GM10847 (cell line): Measurements from ENCODE around the gene RPL37A.

Source experiments
- POLR2A ChIP-seq: IDR thresholded peaks from 2 replicates; pipeline ENCODE4 v1.6.1; 2011; ENCODE audit not compliant: insufficient read length; ENCODE audit errors: extremely low read depth

RPL37A gene

GRCh38 chr2:216501854-216502253 lies 3.2 kb downstream of the RPL37A start:
- no peak for TF ChIP-seq POLR2A

DNA sequence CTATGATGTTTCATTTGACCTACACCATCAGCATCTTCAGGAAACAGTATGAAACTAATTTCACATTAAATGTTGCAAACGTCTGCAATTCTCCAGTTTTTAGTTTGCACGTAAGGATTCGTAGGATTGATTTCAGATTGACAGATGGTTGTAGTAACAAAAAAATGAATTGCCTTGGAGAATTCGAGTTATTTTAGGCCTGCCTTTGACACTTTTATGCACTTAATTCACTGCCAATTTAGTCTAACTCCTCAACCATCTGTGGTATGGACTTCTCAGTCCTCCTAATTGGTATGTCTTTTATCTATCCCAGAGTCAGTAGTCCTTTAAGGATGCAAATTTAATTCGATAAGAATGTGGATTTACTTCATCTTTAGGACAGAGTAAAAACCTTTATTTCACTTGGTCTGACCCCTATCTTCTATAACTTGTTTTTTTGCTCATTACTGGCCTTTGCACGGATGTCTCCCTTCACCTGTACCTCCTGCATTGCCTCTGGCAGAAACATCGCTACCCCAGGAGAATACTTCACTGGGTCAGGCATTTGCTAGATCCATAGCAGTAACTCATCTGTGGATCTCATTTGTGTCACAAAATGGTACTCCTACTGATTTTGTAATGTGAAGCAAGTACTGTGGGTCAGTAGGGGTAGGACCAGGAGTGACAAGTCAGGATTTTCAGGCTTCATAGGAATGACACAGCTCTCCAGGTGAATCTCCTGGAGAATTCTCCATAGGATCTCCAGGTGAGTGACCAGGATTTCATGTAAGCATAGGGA lies 3.9 kb downstream of the RPL37A start:
- no peak for TF ChIP-seq POLR2A

DNA sequence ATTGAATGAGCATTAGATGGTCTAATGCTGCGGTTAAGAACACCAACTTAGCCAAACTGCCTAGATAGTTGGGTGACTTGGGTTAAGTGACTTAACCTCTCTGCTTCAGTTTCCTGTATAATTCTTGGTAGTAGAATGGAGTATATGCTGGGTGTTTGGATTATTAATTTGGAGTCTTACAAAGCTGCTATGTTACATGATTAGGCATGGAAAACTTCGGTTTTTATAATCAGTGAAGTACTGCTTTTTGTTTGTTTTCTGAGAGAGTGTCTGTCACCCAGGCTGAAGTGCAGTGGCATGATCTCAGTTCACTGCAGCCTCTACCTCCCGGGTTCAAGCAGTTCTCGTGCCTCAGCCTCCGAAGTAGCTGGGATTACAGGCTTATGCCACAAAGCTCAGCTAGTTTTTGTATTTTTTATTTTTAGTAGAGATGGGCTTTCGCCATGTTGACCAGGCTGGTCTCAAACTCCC lies 4.5 kb downstream of the RPL37A start:
- no peak for TF ChIP-seq POLR2A

DNA sequence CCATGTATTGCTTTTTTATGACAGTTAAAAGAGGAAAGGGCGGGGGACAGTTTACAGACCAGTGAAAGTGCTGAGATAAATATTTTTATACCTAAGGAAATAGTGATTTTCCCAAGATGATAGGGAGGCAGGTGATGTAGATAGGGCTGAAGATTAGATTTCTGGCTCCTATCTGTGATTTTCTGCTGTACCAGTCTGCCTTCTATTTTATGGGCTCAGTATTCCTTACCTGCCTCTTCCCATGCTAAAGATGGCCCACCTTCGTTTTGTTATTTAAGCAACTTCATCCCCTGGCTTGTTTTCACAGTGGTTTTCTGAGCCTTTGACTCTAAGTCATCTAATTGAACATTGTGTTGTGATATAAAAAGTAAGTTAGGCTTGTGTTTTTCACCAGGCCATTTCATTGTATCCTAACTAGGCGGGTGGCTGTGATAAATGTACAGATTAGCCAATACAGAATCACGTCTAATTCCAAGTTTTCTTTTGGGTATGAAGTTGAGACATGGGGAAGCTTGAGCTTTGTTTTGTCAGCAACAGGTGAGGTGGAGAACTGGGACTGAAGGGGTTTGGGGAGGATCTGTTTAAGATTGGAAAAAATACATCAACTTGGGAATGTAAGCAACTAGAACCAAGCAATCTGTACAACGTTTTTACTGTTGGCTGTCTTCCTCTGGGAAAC lies 5.2 kb downstream of the RPL37A start:
- no peak for TF ChIP-seq POLR2A

DNA sequence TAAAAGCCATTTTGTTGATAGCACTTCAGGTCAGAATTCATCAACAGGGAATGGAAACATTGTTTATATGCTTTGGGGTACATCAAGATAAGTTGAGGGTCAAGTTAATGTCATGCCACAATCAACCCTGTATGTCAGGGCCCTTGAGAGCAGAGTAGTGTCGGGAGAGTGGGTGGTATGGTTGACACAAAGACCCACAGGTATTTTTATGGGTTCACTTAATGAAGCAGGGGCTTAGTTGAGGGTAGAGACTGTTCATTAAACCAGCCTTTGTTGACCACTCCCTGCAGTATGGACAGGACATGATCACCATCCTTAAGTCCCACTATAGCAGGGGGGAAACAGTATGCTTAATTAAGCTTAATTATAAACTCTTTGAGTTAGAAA lies 5.7 kb downstream of the RPL37A start:
- no peak for TF ChIP-seq POLR2A

DNA sequence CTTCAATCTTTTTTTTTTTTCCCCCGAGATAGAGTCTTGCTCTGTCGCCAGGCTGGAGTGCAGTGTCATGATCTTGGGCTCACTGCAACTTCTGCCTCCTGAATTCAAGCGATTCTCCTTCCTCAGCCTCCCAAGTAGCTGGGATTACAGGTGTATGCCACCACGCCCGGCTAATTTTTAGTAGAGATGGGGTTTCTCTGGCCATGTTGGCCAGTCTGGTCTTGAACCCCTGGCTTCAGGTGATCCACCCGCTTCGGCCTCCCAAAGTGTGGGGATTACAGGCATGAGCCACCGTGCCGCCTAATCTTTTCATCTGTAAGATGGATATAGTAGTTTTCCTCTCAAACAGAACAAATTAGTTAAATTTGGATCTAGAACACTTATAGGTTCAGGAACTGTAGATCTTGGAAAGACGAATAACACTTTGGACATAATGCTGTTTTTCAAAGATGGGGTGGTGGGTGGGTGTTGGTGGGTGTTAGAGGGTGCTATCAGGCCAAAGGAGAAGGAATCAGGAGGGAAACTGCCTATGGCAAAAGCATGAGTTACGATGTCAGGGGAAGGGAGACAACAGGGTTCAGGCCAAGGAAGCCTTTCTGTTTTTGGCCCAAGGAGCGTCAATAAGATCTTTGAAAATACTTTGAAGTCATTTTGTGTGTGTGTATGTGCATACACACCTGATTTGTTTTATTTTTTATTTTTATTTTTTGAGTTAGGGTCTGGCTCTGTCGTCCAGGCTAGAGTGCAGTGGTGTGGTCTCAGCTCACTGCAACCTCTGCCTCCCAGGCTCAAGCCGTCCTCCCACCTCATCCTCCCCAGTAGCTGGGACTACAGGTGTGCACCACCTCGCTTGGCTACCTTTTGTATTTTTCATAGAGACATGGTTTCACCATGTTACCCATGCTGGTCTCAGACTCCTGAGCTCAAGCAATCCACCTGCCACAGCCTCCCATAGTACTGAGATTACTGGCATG lies 6.8 kb downstream of the RPL37A start:
- TF ChIP-seq POLR2A: no peak

- no peak for TF ChIP-seq POLR2A
These were observed 8.8 kb downstream of the RPL37A start for GRCh38 chr2:216507220-216508160.

- TF ChIP-seq POLR2A: no peak
These were observed 9.6 kb downstream of the RPL37A start for GRCh38 chr2:216508229-216508628.

DNA sequence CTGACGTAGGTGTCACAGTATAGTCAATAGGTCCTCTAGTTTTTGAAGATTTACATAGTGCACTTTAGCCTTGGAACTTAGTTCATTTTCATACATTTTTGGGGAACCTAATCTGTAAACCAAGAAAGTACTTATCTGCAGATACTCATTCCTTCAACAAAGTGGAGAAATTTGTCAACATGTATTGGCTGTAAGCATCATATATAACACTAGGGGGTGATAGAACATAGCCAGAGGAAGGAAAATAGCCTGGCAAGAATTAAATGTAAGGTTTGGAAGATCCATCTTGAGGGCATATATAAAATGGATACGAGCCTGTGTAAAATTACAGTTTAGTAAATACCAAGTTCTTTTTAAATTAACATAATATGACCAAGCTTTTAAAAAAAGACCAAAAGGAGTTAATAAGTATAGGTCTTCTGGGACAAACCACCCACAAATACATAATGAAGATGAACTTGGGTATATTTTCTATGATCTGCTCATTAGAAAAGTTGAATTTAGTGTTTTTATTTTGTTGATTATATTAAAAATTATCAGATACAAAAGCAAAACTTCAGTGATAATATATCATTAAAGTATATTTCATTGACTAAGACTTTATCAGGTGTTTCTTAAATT lies 18.2 kb downstream of the RPL37A start:
- TF ChIP-seq POLR2A: no peak

GRCh38 chr2:216517447-216518225 lies 19.0 kb downstream of the RPL37A start:
- no peak for TF ChIP-seq POLR2A

GRCh38 chr2:216519154-216519762 lies 20.6 kb downstream of the RPL37A start:
- no peak for TF ChIP-seq POLR2A

DNA sequence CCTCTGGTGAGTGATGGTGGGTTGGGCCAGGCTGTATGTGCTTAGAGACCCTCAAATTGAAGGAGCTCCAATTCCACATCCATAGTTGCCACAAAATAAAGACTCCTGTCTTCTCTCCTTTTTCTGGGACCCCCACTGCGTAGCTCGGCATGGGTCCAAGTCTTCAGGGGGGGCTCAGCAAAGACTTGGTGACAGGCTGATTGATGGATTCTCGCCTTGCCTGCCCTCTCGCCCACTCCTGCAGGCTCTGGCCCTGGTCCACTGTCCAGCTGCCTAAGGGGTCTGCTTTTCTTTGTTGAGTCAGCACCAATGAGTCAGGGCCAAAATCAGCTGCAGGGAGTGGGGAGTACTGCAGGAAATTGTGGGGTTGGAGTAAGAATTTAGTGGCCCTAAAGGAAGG lies 21.5 kb downstream of the RPL37A start:
- no peak for TF ChIP-seq POLR2A
